ENCODE results near the gene MN1.

Gene MN1

GRCh38 chr22:27825174-27825573, 23.6 kb upstream of the MN1 start:
- DNase-seq, result no peak

- no peak for DNase-seq
Measured at GRCh38 chr22:27823221-27823620, 21.7 kb upstream of the MN1 start.

- no peak for DNase-seq
Measured at GRCh38 chr22:27820896-27821866, 19.6 kb upstream of the MN1 start.

- DNase-seq, result no peak
Measured at GRCh38 chr22:27816552-27816951, 15.0 kb upstream of the MN1 start.

- no peak for DNase-seq
Measured at GRCh38 chr22:27815826-27816530, 14.4 kb upstream of the MN1 start.

GRCh38 chr22:27814993-27815392, 13.4 kb upstream of the MN1 start:
- DNase-seq, result no peak

- no peak for DNase-seq
Measured at GRCh38 chr22:27811778-27812177, 10.2 kb upstream of the MN1 start.

- DNase-seq, result peak in 1 of 2 experiments; percentile 72
Measured at GRCh38 chr22:27810609-27811151, 9.1 kb upstream of the MN1 start.

- no peak for DNase-seq
Measured at GRCh38 chr22:27809700-27810608, 8.4 kb upstream of the MN1 start.

- peak; percentile 38 to 78 for DNase-seq
Measured at GRCh38 chr22:27809226-27809603, 7.7 kb upstream of the MN1 start.

GRCh38 chr22:27808451-27809225, 7.1 kb upstream of the MN1 start:
- no peak for DNase-seq

GRCh38 chr22:27805841-27806240, 4.3 kb upstream of the MN1 start:
- DNase-seq, result no peak

- DNase-seq, result peak; percentile 54 to 81
Measured at GRCh38 chr22:27804470-27805297, 3.1 kb upstream of the MN1 start.

- no peak for DNase-seq
Measured at GRCh38 chr22:27803841-27804415, 2.4 kb upstream of the MN1 start.

GRCh38 chr22:27802346-27803073, 954 bp upstream of the MN1 start:
- no peak for DNase-seq

GRCh38 chr22:27801202-27801615, 347 bp downstream of the MN1 start:
- peak in 1 of 2 experiments; percentile 35 for DNase-seq

GRCh38 chr22:27800250-27801201, 1.0 kb downstream of the MN1 start:
- peak in 1 of 2 experiments; percentile 43 for DNase-seq

GRCh38 chr22:27799827-27800249, 1.7 kb downstream of the MN1 start:
- DNase-seq, result peak in 1 of 2 experiments; percentile 48
